ENCODE data around the gene FAAP20.

DNA sequence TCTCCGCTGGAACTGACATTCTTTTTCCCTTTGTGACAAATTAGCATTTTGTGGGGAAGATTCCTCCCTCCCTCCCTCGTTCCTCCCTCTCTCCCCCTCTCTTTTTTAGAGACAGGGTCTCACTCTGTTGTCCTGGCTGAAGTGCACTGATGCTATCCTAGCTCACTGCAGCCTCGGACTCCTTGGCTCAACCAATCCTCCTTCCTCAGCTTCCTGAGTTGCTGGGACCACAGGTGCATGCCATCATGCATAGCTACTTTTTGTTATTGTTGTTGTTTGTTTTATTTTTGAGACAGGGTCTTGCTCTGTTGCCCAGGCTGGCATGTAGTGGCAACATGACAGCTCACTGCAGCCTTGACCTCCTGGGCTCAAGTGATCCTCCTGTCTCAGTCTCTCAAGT lies 26.7 kb upstream of the FAAP20 start:
- TF ChIP-seq, protein P1, sequence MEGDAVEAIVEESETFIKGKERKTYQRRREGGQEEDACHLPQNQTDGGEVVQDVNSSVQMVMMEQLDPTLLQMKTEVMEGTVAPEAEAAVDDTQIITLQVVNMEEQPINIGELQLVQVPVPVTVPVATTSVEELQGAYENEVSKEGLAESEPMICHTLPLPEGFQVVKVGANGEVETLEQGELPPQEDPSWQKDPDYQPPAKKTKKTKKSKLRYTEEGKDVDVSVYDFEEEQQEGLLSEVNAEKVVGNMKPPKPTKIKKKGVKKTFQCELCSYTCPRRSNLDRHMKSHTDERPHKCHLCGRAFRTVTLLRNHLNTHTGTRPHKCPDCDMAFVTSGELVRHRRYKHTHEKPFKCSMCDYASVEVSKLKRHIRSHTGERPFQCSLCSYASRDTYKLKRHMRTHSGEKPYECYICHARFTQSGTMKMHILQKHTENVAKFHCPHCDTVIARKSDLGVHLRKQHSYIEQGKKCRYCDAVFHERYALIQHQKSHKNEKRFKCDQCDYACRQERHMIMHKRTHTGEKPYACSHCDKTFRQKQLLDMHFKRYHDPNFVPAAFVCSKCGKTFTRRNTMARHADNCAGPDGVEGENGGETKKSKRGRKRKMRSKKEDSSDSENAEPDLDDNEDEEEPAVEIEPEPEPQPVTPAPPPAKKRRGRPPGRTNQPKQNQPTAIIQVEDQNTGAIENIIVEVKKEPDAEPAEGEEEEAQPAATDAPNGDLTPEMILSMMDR (IDR thresholded peaks at IDR 0.05): no peak
- no peak for TF ChIP-seq POLR2A (IDR thresholded peaks at IDR 0.05)

Measured in Peyer's patch (tissue), 4 donors.